ENCODE results near the gene POLD4. TPM values are rescaled to one million over a fixed set of nuclear protein-coding genes. Genes with fewer than 3 reads are reported as not detected.

The POLD4 gene
- total and polyA plus RNA-seq, 2 donors (not counting 3 experiments of a cell fraction or from before 2014, with no cell fraction given): 50.1 to 204 TPM

DNA sequence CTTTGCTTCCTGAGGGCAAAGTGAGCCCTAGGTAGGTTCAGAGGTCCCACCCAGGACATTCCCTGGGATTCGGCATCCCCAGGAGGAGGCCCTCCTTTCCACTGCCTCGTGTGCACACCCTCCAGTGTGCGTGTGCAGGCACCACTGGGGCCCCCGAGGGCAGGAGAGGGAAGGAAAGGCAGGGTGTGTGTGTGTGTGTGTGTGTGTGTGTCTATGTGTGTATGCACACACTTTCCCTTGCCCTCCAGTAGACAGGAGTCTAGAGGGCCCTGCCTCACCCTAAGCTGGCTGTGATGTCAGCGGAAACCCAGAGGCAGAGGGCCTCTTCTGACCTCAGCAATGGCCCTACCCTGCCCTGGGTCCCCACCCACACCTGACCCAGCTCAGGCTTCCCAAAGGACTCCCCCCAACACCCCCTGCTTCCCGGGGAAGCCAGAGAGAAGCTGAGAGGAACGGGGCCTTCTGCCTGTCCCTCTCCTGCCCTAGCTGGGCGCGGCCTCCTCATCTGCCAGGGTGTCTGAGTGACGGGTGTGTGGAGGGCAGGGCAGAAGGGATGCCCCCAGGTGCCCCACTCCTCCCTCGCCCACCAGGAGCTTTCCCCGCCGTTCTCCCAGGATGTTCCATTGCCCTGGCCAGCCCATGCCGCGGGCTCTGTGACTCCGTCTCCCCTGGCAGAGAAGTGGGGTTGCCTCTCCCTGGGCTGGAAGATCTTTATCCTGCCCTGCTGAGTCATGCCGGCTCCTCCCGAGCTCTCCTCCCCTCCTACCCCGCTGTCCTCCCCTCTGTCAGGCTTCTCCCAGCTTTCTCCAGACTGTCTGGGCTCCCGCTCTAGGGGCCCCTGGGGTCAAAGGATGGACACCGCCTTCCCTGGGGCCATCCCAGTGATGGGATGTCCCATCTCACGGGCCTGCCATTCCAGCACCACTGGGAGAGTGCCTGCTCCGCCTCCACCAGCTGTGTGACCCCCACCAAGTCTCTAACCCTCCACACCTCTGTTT is 26.0 kb upstream of the POLD4 start:
- Histone ChIP-seq H3K9me3 (replicated peaks; ENCODE audit: control insufficient read depth, insufficient read depth, low read length) (no peaks in the 10 kb centered on the region), H3K79me2 (ENCODE audit: control insufficient read depth, insufficient read depth, low read length) (no peaks in the 10 kb centered on the region), H3K27ac (ENCODE audit: insufficient read depth, low read depth, low read length) (no peak overlapping the region), H3K36me3 (ENCODE audit: control insufficient read depth in 2 of 2, extremely low read depth in 1 of 2, insufficient read depth in 2 of 2, low read length in 2 of 2) (no peaks in the 10 kb centered on the region), H3K9ac (replicated peaks; ENCODE audit: extremely low read depth, insufficient read depth, low read length) (no peak overlapping the region), H2AFZ (ENCODE audit: low read depth, low read length) (peak overlapping the region; percentile 31), H3K4me3 (replicated peaks in 1 of 3; ENCODE audit: insufficient read depth in 1 of 3, low read depth in 1 of 3, low read length in 3 of 3) (no peak overlapping the region), H4K20me1 (replicated peaks; ENCODE audit: control insufficient read depth, extremely low read depth, insufficient read depth, low read length) (no peaks in the 10 kb centered on the region), H3K4me1 (ENCODE audit: control insufficient read depth, extremely low read depth, insufficient read depth, low read length) (peaks cover 4% of the 10 kb centered on the region), H3K9me1 (replicated peaks; ENCODE audit: control insufficient read depth, extremely low read depth, insufficient read depth, low read length) (no peaks in the 10 kb centered on the region), H3K27me3 (ENCODE audit: control insufficient read depth in 2 of 2, insufficient read depth in 2 of 2, low read length in 2 of 2) (peaks cover 0 to 3% of the 10 kb centered on the region in 2 experiments), H3K4me2 (ENCODE audit: insufficient read depth, low read length) (no peak overlapping the region)
- POLR2A ChIA-PET: no interaction called here
- dilution Hi-C loops (cut with MboI; ENCODE audit: extremely low pct_ligation_motif_present, low sequenced_read_pairs) (no loop called here), intact Hi-C loops (cut with micrococcal nuclease) (no loop called here)
- no TSS peak for BruUV-seq (replicated peaks)
- TF ChIP-seq EZH2 (IDR thresholded peaks at IDR 0.05; ENCODE audit: borderline replicate concordance, low read depth, low read length, severe bottlenecking) (no peak), GATA2 (IDR thresholded peaks at IDR 0.05; ENCODE audit: insufficient read depth, insufficient read length, low read depth, low read length) (no peak), MYC (IDR thresholded peaks at IDR 0.05; ENCODE audit: low read depth, low read length) (no peak), FOS (IDR thresholded peaks at IDR 0.05; ENCODE audit: borderline replicate concordance, insufficient read depth, low read length) (no peak), POLR2AphosphoS5 (IDR thresholded peaks at IDR 0.05; ENCODE audit: insufficient read depth, low read depth, low read length) (no peak), JUN (IDR thresholded peaks at IDR 0.05; ENCODE audit: borderline replicate concordance, insufficient read depth, insufficient read length, low read depth) (no peak), POLR2A (IDR thresholded peaks at IDR 0.05; ENCODE audit: low read depth, low read length) (no peak)
- TF ChIP-seq, protein P1, sequence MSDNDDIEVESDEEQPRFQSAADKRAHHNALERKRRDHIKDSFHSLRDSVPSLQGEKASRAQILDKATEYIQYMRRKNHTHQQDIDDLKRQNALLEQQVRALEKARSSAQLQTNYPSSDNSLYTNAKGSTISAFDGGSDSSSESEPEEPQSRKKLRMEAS (IDR thresholded peaks at IDR 0.05; ENCODE audit: insufficient read depth, insufficient read length): no peak
- TF ChIP-seq, protein P2, sequence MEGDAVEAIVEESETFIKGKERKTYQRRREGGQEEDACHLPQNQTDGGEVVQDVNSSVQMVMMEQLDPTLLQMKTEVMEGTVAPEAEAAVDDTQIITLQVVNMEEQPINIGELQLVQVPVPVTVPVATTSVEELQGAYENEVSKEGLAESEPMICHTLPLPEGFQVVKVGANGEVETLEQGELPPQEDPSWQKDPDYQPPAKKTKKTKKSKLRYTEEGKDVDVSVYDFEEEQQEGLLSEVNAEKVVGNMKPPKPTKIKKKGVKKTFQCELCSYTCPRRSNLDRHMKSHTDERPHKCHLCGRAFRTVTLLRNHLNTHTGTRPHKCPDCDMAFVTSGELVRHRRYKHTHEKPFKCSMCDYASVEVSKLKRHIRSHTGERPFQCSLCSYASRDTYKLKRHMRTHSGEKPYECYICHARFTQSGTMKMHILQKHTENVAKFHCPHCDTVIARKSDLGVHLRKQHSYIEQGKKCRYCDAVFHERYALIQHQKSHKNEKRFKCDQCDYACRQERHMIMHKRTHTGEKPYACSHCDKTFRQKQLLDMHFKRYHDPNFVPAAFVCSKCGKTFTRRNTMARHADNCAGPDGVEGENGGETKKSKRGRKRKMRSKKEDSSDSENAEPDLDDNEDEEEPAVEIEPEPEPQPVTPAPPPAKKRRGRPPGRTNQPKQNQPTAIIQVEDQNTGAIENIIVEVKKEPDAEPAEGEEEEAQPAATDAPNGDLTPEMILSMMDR (IDR thresholded peaks at IDR 0.05; ENCODE audit: extremely low read depth in 1 of 2, insufficient read depth in 1 of 2, low read depth in 1 of 2, low read length in 2 of 2): no peak
- no peak for FAIRE-seq
- CTCF ChIA-PET: interaction anchor here (4.6 to 19.7 kb wide), 6 partner anchors 8 to 116 kb away, joined by 30 to 1051 read pairs (median 101); partner anchors contain the start of genes CLCF1, POLD4 and PPP1CA
- no peak for DNase-seq (ENCODE audit: low read depth, low spot score)
